ENCODE measurements around the gene SLC1A7. TPM values are rescaled to one million over a fixed set of nuclear protein-coding genes. Genes with fewer than 3 reads are reported as not detected.

SLC1A7 gene
- total and polyA plus RNA-seq, 2 of the 13 experiments (the other 11 are each of a cell fraction or from before 2014, with no cell fraction given) = 0.04 to 2.0 TPM

- no peak; the same call in 1 of the 2 replicates for TF ChIP-seq DNMT3B (CRISPR knock-in tag; conservative IDR thresholded peaks at IDR 0.05)
- TF ChIP-seq HNF1B (CRISPR knock-in tag; IDR thresholded peaks at IDR 0.05) = peak; percentile 83; the same call in 1 of the 2 replicates
- TF ChIP-seq ZNF788 (CRISPR knock-in tag; IDR thresholded peaks at IDR 0.05; ENCODE audit: borderline replicate concordance) = peak; percentile 66; the same call in 1 of the 2 replicates
- TF ChIP-seq, protein P1, sequence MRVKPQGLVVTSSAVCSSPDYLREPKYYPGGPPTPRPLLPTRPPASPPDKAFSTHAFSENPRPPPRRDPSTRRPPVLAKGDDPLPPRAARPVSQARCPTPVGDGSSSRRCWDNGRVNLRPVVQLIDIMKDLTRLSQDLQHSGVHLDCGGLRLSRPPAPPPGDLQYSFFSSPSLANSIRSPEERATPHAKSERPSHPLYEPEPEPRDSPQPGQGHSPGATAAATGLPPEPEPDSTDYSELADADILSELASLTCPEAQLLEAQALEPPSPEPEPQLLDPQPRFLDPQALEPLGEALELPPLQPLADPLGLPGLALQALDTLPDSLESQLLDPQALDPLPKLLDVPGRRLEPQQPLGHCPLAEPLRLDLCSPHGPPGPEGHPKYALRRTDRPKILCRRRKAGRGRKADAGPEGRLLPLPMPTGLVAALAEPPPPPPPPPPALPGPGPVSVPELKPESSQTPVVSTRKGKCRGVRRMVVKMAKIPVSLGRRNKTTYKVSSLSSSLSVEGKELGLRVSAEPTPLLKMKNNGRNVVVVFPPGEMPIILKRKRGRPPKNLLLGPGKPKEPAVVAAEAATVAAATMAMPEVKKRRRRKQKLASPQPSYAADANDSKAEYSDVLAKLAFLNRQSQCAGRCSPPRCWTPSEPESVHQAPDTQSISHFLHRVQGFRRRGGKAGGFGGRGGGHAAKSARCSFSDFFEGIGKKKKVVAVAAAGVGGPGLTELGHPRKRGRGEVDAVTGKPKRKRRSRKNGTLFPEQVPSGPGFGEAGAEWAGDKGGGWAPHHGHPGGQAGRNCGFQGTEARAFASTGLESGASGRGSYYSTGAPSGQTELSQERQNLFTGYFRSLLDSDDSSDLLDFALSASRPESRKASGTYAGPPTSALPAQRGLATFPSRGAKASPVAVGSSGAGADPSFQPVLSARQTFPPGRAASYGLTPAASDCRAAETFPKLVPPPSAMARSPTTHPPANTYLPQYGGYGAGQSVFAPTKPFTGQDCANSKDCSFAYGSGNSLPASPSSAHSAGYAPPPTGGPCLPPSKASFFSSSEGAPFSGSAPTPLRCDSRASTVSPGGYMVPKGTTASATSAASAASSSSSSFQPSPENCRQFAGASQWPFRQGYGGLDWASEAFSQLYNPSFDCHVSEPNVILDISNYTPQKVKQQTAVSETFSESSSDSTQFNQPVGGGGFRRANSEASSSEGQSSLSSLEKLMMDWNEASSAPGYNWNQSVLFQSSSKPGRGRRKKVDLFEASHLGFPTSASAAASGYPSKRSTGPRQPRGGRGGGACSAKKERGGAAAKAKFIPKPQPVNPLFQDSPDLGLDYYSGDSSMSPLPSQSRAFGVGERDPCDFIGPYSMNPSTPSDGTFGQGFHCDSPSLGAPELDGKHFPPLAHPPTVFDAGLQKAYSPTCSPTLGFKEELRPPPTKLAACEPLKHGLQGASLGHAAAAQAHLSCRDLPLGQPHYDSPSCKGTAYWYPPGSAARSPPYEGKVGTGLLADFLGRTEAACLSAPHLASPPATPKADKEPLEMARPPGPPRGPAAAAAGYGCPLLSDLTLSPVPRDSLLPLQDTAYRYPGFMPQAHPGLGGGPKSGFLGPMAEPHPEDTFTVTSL (CRISPR knock-in tag; IDR thresholded peaks at IDR 0.05; ENCODE audit: borderline replicate concordance) = 0 out of 2 replicates have a peak, but pooled peaks have one; percentile 19
- 0 out of 2 replicates have a peak, but pooled peaks have one; percentile 16 for TF ChIP-seq MXD1 (CRISPR knock-in tag; IDR thresholded peaks at IDR 0.05)
- TF ChIP-seq POLR2G (IDR thresholded peaks at IDR 0.05; ENCODE audit: low read depth, low read length) = peak; percentile 25; the same call in 1 of the 2 replicates
- TF ChIP-seq ZNF296 (CRISPR knock-in tag; conservative IDR thresholded peaks at IDR 0.05) = peak; percentile 42
- TF ChIP-seq ZNF782 (CRISPR knock-in tag; IDR thresholded peaks at IDR 0.05; ENCODE audit: borderline replicate concordance) = peak; percentile 65; the same call in 1 of the 2 replicates
- TF ChIP-seq ATF4 (CRISPR knock-in tag; IDR thresholded peaks at IDR 0.05) = peak in 1 of 2 experiments; percentile 84; a peak in 2 of 4 replicates
- peak; percentile 99 for TF ChIP-seq ZNF672 (CRISPR knock-in tag; IDR thresholded peaks at IDR 0.05)
- peak; percentile 84; the same call in 1 of the 2 replicates for TF ChIP-seq RXRA (CRISPR knock-in tag; IDR thresholded peaks at IDR 0.05)
- peak; percentile 50; the same call in 1 of the 2 replicates for TF ChIP-seq ETV5 (CRISPR knock-in tag; IDR thresholded peaks at IDR 0.05; ENCODE audit: borderline replicate concordance)
- peak; percentile 45; the same call in 1 of the 2 replicates for TF ChIP-seq BHLHE40 (IDR thresholded peaks at IDR 0.05; ENCODE audit: low read length)
- peak; percentile 54; the same call in 1 of the 2 replicates for TF ChIP-seq NFKB2 (CRISPR knock-in tag; IDR thresholded peaks at IDR 0.05; ENCODE audit: borderline replicate concordance)
- TF ChIP-seq ZNF276 (CRISPR knock-in tag; IDR thresholded peaks at IDR 0.05; ENCODE audit: low read depth) = no peak
- no peak for TF ChIP-seq ZNF713 (CRISPR knock-in tag; IDR thresholded peaks at IDR 0.05)
- no peak for TF ChIP-seq SNAPC2 (CRISPR knock-in tag; IDR thresholded peaks at IDR 0.05)
These were observed 52.8 kb downstream of the SLC1A7 start (continued) for GRCh38 chr1:53089478-53090226.

Measured in HepG2 (cell line).